ENCODE data around the gene ZNF556. TPM values are rescaled to one million over a fixed set of nuclear protein-coding genes. Genes with fewer than 3 reads are reported as not detected.

Gene ZNF556
- not detected for total RNA-seq

GRCh38 chr19:2867025-2867991 lies at the start of gene ZNF556:
ZNF556 (plus strand) TSS chr19:2867335; CDS start chr19:2867422, 87 bp downstream.
- DNase-seq (ENCODE audit: low spot score) = no peak

GRCh38 chr19:2819540-2820111 lies 47.5 kb upstream of the ZNF556 start, which contains the start of gene ZNF554:
ZNF554 (plus strand) TSS chr19:2819868; CDS start chr19:2820072, 204 bp downstream.
- peak; percentile 96 for DNase-seq (ENCODE audit: low spot score)

- no peak for DNase-seq (ENCODE audit: low spot score)
These were observed 46.9 kb upstream of the ZNF556 start for GRCh38 chr19:2820112-2820702.

GRCh38 chr19:2822846-2823245 lies 44.3 kb upstream of the ZNF556 start:
- no peak for DNase-seq (ENCODE audit: low spot score)

DNA sequence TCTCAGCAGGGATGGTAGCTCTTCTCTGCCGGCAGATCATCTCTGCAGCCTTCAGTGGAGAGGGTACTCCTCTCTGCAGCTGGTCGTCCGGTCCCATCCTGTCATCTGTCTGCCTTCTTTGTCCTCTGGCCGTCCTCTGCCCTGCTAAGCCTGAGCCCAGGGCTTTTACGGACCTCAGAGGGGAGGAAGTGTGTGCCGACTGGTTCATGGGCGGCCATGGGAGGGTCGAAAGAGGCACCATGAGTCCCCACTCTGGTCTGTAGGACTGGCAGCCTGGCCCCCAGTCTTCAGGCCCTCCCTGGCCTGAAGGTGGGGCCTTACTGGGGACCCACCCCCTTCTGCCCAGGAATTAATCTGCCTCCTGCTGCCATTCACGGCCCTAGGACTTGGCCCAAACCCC lies 43.5 kb upstream of the ZNF556 start:
- DNase-seq (ENCODE audit: low spot score) = no peak

GRCh38 chr19:2824129-2824528 lies 43.0 kb upstream of the ZNF556 start:
- DNase-seq (ENCODE audit: low spot score) = no peak

GRCh38 chr19:2827022-2827421 lies 40.1 kb upstream of the ZNF556 start:
- DNase-seq (ENCODE audit: low spot score) = no peak

- DNase-seq (ENCODE audit: low spot score) = no peak
These were observed 39.2 kb upstream of the ZNF556 start for GRCh38 chr19:2827840-2828489.

- DNase-seq (ENCODE audit: low spot score) = no peak
These were observed 32.8 kb upstream of the ZNF556 start for GRCh38 chr19:2834294-2834871.

GRCh38 chr19:2837430-2837829 lies 29.7 kb upstream of the ZNF556 start:
- no peak for DNase-seq (ENCODE audit: low spot score)

DNA sequence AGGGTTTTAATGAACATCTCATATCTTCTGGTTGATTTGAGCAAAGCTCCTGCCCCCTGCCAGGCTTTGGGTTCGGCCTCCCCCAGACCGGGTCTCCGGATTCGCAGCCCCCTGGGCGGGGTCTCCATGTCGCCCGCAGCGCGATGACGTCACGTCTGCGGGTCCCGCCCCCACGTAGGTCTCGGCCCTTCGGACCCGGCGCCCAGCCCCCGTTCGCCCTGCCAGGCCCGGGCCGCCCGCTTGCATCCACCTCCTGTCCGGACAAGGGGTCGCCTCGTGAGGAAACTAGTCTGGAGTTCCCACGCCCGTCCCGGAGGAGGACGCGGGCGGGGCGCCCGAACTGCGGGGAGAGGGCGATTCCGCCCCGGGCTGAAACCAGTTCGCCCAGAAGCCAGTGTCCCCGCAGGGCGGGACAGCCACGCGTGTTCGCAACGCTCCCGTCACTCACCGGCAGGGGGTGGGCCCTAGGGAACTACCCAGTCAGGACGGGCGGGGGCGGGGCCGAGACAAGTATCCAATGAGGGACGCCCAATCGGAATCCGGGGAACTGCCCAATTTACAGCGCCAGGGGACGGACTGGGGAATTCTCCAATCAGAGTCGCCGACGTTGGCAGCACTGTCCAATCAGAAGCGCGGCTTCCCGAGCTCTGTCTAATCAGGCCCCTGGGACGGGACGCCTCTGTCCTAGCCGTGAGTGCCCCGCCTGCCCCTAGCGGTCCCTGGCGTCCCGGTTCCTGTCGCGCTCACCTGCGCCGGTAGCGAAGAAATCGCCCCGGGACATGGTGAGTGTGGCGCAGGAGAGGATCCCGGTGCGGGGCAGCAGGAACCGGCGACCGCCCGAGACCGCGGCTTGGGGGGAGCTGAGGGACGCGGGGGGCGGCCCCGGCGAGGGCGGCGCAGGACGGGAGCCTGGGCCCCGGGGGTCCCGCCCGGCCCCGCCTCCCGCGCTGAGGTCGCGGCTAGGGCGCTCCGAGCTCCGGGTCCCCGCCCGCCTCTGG lies 26.0 kb upstream of the ZNF556 start, which contains the start of gene ZNF555:
ZNF555 (plus strand) TSS at position 682 of the 998 bp plus-strand sequence; CDS start at position 780, 98 bp downstream.
- peak; percentile 100 for DNase-seq (ENCODE audit: low spot score)

- no peak for DNase-seq (ENCODE audit: low spot score)
These were observed 25.1 kb upstream of the ZNF556 start for GRCh38 chr19:2841855-2842574.

DNA sequence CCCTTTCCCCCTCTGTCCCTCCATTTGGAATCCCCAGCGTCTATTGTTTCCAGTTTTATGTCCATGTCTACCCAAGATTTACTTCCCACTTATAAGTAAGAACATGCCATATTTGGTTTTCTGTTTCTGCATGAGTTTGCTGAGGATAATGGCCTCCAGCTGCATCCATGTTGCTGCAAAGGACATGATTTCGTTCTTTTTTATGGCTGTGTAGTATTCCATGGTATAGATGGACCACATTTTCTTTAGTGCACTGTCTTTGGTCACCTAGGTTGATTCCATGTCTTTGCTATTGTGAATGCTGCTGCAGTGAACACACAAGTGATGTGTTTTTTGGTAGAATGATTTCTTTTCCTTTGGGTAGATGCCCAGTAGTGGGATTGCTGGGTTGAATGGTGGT lies 22.0 kb upstream of the ZNF556 start:
- DNase-seq (ENCODE audit: low spot score) = no peak

- DNase-seq (ENCODE audit: low spot score) = no peak
These were observed 20.8 kb upstream of the ZNF556 start for GRCh38 chr19:2846180-2846894.

DNA sequence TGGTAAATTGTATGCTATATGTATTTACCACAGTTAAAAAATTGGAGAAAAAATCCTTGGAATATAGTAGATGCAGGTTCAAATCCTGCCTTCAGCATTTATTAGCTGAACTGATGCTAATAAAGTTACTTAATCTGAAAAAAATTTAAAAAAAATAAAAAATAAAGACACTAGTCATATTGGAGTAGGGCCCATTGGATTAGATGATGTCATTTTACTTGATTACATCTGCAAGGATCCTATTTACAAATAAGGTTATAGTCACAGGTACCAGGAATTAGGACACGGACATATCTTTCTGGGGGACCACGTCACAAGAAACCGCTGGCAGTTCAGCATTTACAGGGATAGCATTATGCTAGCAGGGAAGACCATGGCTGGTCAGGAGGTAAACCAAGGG lies 19.6 kb upstream of the ZNF556 start:
- DNase-seq (ENCODE audit: low spot score) = no peak

GRCh38 chr19:2848616-2849015 lies 18.5 kb upstream of the ZNF556 start:
- DNase-seq (ENCODE audit: low spot score) = no peak

GRCh38 chr19:2850256-2850925 lies 16.7 kb upstream of the ZNF556 start:
- DNase-seq (ENCODE audit: low spot score) = no peak

DNA sequence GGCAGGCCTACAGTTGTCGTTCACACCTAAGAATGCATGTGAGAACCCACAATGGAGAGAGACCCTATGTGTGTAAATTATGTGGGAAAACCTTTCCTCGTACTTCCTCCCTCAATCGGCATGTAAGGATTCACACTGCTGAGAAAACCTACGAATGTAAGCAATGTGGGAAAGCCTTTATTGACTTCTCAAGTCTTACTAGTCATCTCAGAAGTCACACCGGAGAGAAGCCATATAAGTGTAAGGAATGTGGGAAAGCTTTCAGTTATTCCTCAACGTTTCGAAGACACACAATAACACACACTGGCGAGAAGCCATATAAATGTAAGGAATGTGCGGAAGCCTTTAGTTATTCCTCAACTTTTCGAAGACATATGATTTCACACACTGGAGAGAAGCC lies 14.5 kb upstream of the ZNF556 start:
- no peak for DNase-seq (ENCODE audit: low spot score)

All from ureter (tissue), 1 donor.